Effector memory CD8-positive, alpha-beta T cell (primary cell): ENCODE data around the gene KIR2DL4.
"Not testable (repeated sequence)": the region's sequence is repeated elsewhere in the genome, so short reads cannot be mapped to it uniquely, and the experiment has no call there.

Experiments
- ATAC-seq: fragments of 150-1000 bp; cut with Tn5 transposase; replicated peaks from 2 replicates; pipeline ENCODE4 v1.10.0; 2021; ENCODE audit warnings: mild to moderate bottlenecking, moderate library complexity
- DNase-seq, 3 experiments: peaks; one replicate each; pipeline ENCODE4 v3.0.0; 2021
- H3K27ac Mint-ChIP-seq, 2 donors: one replicate each; pipeline ENCODE4 v1.8.0; 2022; ENCODE audit warnings: mild to moderate bottlenecking in 2 of 2, mixed read lengths in 2 of 2, moderate library complexity in 2 of 2
- H3K27me3 Mint-ChIP-seq, 2 donors: one replicate each; pipeline ENCODE4 v1.8.0; 2022; ENCODE audit warnings: mixed read lengths in 2 of 2
- H3K36me3 Mint-ChIP-seq: one replicate; pipeline ENCODE4 v1.8.0; 2022; ENCODE audit warnings: mild to moderate bottlenecking, moderate library complexity, mixed read lengths; ENCODE audit not compliant: insufficient read depth
- H3K4me1 Mint-ChIP-seq, 2 donors: one replicate each; pipeline ENCODE4 v1.8.0; 2022; ENCODE audit warnings: low read depth in 2 of 2, mixed read lengths in 2 of 2
- H3K4me3 Mint-ChIP-seq, 2 donors: one replicate each; pipeline ENCODE4 v1.8.0; 2022; ENCODE audit warnings: mild to moderate bottlenecking in 2 of 2, mixed read lengths in 2 of 2, moderate library complexity in 2 of 2
- H3K9me3 Mint-ChIP-seq, 2 donors: one replicate each; pipeline ENCODE4 v1.8.0; 2022; ENCODE audit warnings: mixed read lengths in 2 of 2
- total RNA-seq, 9 experiments: gene quantifications; one replicate each; lab custom pipeline; 2026; lab: John Stamatoyannopoulos, UW

The KIR2DL4 gene
- 0 to 0.21 (median 0) reads per million in 9 experiments for total RNA-seq

DNA sequence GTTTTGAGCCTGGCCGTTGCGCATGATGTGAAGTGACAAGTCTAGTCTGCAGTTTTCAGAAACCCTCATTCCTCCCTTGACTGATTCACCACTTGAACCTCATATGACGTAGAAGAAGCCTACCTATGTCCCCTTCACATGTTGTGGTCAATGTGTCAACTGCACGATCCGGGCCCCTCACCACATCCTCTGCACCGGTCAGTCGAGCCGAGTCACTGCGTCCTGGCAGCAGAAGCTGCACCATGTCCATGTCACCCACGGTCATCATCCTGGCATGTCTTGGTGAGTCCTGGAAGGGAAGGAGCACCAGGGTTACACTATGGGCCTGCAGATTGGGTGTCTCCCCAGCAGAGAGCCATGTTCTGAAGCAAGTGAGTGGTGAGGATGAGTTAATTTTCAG is at the start of gene KIR2DL4:
TSS of gene KIR2DL4 (plus strand) at position 201 of the 400 bp plus-strand sequence. CDS start at position 243, 42 bp downstream.
- DNase-seq: peak in 2 of 3 experiments; percentile 10 to 15
- H3K27me3 Mint-ChIP-seq: peaks cover 21 to 46% of the 10 kb centered on the region in 2 donors

GRCh38 chr19:54756204-54757110 is 47.0 kb upstream of the KIR2DL4 start:
- not testable (repeated sequence) for DNase-seq, H3K4me1 Mint-ChIP-seq, H3K4me3 Mint-ChIP-seq, H3K9me3 Mint-ChIP-seq, H3K36me3 Mint-ChIP-seq, H3K27ac Mint-ChIP-seq
- ATAC-seq: peak; percentile 46
- peaks cover 23 to 24% of the 10 kb centered on the region in 2 donors for H3K27me3 Mint-ChIP-seq

More for the DNA sequence above, at the start of gene KIR2DL4:
- Mint-ChIP-seq H3K9me3 (no peaks in the 10 kb centered on the region), H3K4me1 (peaks cover 2 to 11% of the 10 kb centered on the region in 2 donors), H3K27ac (peak within 1 kb of the TSS in 1 of 2 donors; percentile 29), H3K36me3 (no peaks in the 10 kb centered on the region), H3K4me3 (peak within 1 kb of the TSS in 1 of 2 donors; percentile 2)
- ATAC-seq: peak; percentile 81

GRCh38 chr19:54758577-54758976 is 44.8 kb upstream of the KIR2DL4 start:
- not testable (repeated sequence) for ATAC-seq, H3K4me3 Mint-ChIP-seq, H3K9me3 Mint-ChIP-seq, DNase-seq, H3K36me3 Mint-ChIP-seq, H3K4me1 Mint-ChIP-seq, H3K27ac Mint-ChIP-seq
- peaks cover 9 to 24% of the 10 kb centered on the region in 2 donors for H3K27me3 Mint-ChIP-seq

DNA sequence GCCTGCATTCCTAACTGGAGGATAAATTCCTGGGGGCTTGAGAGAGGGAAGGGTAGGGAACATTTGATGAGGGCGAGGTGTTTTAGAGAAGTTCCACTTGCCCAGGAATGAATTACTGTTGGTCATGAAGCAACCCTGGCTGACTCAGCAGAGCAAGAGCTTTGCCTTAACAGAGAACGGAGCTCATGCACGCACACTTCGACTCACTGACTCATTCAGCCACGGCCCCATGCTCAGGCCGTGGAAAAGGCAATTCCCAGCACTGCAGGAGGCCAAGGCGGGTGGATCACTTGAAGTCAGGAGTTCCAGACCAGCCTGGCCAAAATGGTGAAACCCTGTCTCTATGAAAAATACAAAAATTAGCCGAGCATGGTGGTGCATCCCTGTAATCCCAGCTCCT is 39.2 kb upstream of the KIR2DL4 start:
- peaks cover 34 to 42% of the 10 kb centered on the region in 2 donors for H3K27me3 Mint-ChIP-seq
- H3K9me3 Mint-ChIP-seq: peaks cover 0 to 17% of the 10 kb centered on the region in 2 donors
- not testable (repeated sequence) for H3K4me1 Mint-ChIP-seq, H3K36me3 Mint-ChIP-seq, H3K27ac Mint-ChIP-seq, H3K4me3 Mint-ChIP-seq, DNase-seq, ATAC-seq

DNA sequence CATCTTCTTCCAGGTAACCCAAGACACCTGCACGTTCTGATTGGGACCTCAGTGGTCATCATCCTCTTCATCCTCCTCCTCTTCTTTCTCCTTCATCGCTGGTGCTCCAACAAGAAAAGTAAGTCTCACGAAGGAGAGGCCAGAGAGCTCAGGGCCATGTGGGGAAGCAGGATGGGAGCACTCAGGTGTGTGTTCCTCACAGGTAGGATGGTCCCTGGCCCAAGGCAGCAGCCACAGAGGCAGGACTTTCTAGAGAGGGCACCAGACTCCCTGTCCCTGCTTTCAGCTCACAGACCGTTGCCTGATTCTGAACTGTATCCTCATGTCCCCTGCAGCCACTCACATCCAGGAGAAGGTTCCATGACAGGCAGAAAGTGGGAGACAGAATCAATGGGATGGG is 36.9 kb upstream of the KIR2DL4 start:
- H3K4me3 Mint-ChIP-seq, DNase-seq, H3K36me3 Mint-ChIP-seq: not testable (repeated sequence)

DNA sequence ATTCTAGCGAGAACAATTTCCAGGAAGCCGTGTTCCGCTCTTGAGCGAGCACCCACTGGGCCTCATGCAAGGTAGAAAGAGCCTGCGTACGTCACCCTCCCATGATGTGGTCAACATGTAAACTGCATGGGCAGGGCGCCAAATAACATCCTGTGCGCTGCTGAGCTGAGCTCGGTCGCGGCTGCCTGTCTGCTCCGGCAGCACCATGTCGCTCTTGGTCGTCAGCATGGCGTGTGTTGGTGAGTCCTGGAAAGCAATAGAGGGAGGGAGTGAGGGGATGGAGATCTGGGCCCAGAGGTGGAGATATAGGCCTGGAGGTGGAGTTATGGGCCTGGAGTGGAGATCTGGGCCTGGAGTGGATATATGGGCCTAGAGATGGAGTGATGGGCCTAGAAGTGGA is 33.8 kb upstream of the KIR2DL4 start, which contains the start of gene KIR2DL1:
TSS of gene KIR2DL1 (plus strand) at position 148 of the 400 bp plus-strand sequence. CDS start at position 206, 58 bp downstream.
- not testable (repeated sequence) for ATAC-seq, H3K4me3 Mint-ChIP-seq, DNase-seq, H3K4me1 Mint-ChIP-seq, H3K36me3 Mint-ChIP-seq
- peaks cover 26 to 33% of the 10 kb centered on the region in 2 donors for H3K27me3 Mint-ChIP-seq
- peaks cover 0 to 17% of the 10 kb centered on the region in 2 donors for H3K9me3 Mint-ChIP-seq
- peak within 1 kb of the TSS in 1 of 2 donors; percentile 88 for H3K27ac Mint-ChIP-seq

More for the DNA sequence above, 36.9 kb upstream of the KIR2DL4 start:
- not testable (repeated sequence) for H3K27ac Mint-ChIP-seq, H3K4me1 Mint-ChIP-seq, ATAC-seq
- Mint-ChIP-seq H3K27me3 (peaks cover 25 to 34% of the 10 kb centered on the region in 2 donors), H3K9me3 (peaks cover 0 to 17% of the 10 kb centered on the region in 2 donors)

- H3K9me3 Mint-ChIP-seq: peaks cover 0 to 10% of the 10 kb centered on the region in 2 donors
- H3K36me3 Mint-ChIP-seq, H3K4me1 Mint-ChIP-seq, H3K4me3 Mint-ChIP-seq, ATAC-seq, DNase-seq: not testable (repeated sequence)
- H3K27me3 Mint-ChIP-seq: peaks cover 21 to 24% of the 10 kb centered on the region in 2 donors
- peak overlapping the region in 1 of 2 donors; percentile 88 for H3K27ac Mint-ChIP-seq
Observed at GRCh38 chr19:54770511-54770910, 32.9 kb upstream of the KIR2DL4 start.

DNA sequence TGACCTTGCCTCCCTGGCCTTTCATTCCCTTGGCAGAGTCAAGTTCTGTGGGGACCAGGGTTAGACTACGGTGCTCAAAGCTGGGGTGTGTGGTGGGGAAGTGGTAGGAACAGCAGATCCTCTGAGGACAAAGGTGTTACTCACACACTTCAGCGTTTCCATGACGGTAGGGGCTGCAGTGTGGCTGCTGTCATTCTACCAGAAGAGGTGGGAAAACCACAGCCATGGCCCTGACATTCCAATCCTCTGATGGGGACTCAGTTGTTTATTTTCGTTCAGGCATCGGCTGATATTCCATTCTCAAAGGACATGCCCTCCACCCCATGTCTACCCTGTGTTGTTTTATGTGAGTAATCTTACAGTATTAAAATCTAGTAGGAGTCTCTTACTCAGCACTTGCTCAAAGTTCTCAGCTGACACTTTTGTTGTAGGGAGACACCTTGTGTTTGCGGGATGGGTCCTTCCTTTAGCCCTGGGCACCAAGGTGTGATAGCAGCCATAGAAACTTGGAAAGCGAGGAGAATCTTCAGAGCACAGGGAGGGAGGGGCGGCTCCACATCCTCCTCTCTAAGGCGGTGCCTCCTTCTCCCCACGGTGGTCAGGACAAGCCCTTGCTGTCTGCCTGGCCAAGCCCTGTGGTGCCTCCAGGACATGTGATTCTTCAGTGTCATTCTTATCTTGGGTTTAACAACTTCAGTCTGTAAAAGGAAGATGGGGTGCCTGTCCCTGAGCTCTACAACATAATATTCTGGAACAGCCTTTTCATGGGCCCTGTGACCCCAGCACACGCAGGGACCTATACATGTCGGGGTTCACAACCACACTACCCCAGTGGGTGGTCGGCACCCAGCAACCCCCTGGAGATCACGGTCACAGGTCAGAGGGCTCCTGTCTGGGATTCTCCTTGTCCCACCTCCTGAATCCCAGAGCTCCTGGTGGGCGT is 32.1 kb upstream of the KIR2DL4 start:
- peak; percentile 36 for ATAC-seq
- not testable (repeated sequence) for H3K9me3 Mint-ChIP-seq, H3K36me3 Mint-ChIP-seq, H3K4me3 Mint-ChIP-seq, H3K4me1 Mint-ChIP-seq, DNase-seq
- H3K27me3 Mint-ChIP-seq: peaks cover 16 to 17% of the 10 kb centered on the region in 2 donors
- peak overlapping the region in 1 of 2 donors; percentile 88 for H3K27ac Mint-ChIP-seq

GRCh38 chr19:54772666-54773065 is 30.7 kb upstream of the KIR2DL4 start:
- H3K27me3 Mint-ChIP-seq, DNase-seq, H3K4me1 Mint-ChIP-seq, ATAC-seq, H3K9me3 Mint-ChIP-seq, H3K4me3 Mint-ChIP-seq, H3K36me3 Mint-ChIP-seq, H3K27ac Mint-ChIP-seq: not testable (repeated sequence)

GRCh38 chr19:54775095-54775815 is 28.2 kb upstream of the KIR2DL4 start:
- H3K4me3 Mint-ChIP-seq, H3K4me1 Mint-ChIP-seq, DNase-seq, H3K27ac Mint-ChIP-seq, H3K36me3 Mint-ChIP-seq, H3K9me3 Mint-ChIP-seq, ATAC-seq: not testable (repeated sequence)
- H3K27me3 Mint-ChIP-seq: peaks cover 9 to 25% of the 10 kb centered on the region in 2 donors

GRCh38 chr19:54775830-54776229 is 27.6 kb upstream of the KIR2DL4 start:
- H3K4me3 Mint-ChIP-seq, DNase-seq, ATAC-seq, H3K27ac Mint-ChIP-seq, H3K36me3 Mint-ChIP-seq, H3K4me1 Mint-ChIP-seq, H3K9me3 Mint-ChIP-seq: not testable (repeated sequence)
- peaks cover 9 to 27% of the 10 kb centered on the region in 2 donors for H3K27me3 Mint-ChIP-seq

GRCh38 chr19:54777851-54778250 is 25.6 kb upstream of the KIR2DL4 start:
- not testable (repeated sequence) for H3K27ac Mint-ChIP-seq, H3K4me1 Mint-ChIP-seq, H3K9me3 Mint-ChIP-seq, ATAC-seq, H3K36me3 Mint-ChIP-seq, DNase-seq, H3K4me3 Mint-ChIP-seq
- H3K27me3 Mint-ChIP-seq: peaks cover 10 to 27% of the 10 kb centered on the region in 2 donors
